Endothelial cell of umbilical vein (primary cell): ENCODE results near the gene ZFR.

Experiments
- EZH2 ChIP-seq: IDR thresholded peaks from 2 replicates; pipeline ENCODE4 v1.6.1; 2012; ENCODE audit warnings: borderline replicate concordance, low read depth, mild to moderate bottlenecking, moderate library complexity, low read length, inconsistent platforms; ENCODE audit not compliant: severe bottlenecking
- FOS ChIP-seq: IDR thresholded peaks from 2 replicates; pipeline ENCODE4 v1.6.1; 2011; ENCODE audit warnings: mild to moderate bottlenecking, low read length, moderate library complexity, borderline replicate concordance; ENCODE audit not compliant: insufficient read depth
- GATA2 ChIP-seq: IDR thresholded peaks from 2 replicates; pipeline ENCODE4 v1.7.0; 2011; ENCODE audit warnings: low read depth, mild to moderate bottlenecking, moderate library complexity, mixed read lengths, low read length; ENCODE audit not compliant: insufficient read length, insufficient read depth
- JUN ChIP-seq: IDR thresholded peaks from 2 replicates; pipeline ENCODE4 v1.6.1; 2011; ENCODE audit warnings: borderline replicate concordance, low read depth; ENCODE audit not compliant: insufficient read length, insufficient read depth
- MYC ChIP-seq: IDR thresholded peaks from one replicate; pipeline ENCODE4 v1.6.1; 2011; ENCODE audit warnings: mild to moderate bottlenecking, low read depth, low read length
- POLR2A ChIP-seq: IDR thresholded peaks from 2 replicates; pipeline ENCODE4 v1.6.1; 2012; ENCODE audit warnings: low read depth, mild to moderate bottlenecking, control low read depth, low read length
- POLR2AphosphoS5 ChIP-seq: IDR thresholded peaks from 2 replicates; pipeline ENCODE4 v1.6.1; 2012; ENCODE audit warnings: low read depth, mild to moderate bottlenecking, control low read depth, low read length, moderate library complexity; ENCODE audit not compliant: insufficient read depth
- TF ChIP-seq, protein P1 (sequence below), 2 donors: IDR thresholded peaks; 1 replicate in 1 of 2; 2 replicates in 1 of 2; pipeline ENCODE4 v1.5.1; 2011; ENCODE audit warnings: low read length in 2 of 2, mild to moderate bottlenecking in 2 of 2, moderate library complexity in 2 of 2, control low read depth in 1 of 2, inconsistent platforms in 1 of 2, low read depth in 1 of 2; ENCODE audit not compliant: insufficient read depth in 1 of 2; ENCODE audit errors: extremely low read depth in 1 of 2
- TF ChIP-seq, protein P2 (sequence below): IDR thresholded peaks from 2 replicates; pipeline ENCODE4 v1.6.1; 2011; ENCODE audit not compliant: insufficient read depth, insufficient read length

DNA sequence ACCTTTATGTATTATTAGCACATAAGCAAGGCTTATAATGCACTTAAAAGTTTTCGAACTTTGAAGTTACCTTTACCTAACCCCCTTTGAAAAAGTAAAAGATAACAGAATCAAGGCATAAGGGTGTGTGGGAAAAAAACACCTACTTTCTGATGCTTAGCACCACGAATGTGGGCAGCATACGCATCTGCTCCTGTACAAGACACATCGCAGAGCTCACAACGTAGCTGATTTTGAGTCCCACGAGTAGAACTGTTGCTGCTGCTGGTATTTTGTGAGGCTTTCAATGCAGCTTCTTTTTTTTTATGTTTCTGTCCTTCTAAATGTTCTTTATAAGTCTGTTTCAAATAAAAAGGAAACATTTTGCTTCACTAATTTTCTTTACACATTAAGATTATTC is 40.8 kb downstream of the ZFR start:
- TF ChIP-seq, protein P1, sequence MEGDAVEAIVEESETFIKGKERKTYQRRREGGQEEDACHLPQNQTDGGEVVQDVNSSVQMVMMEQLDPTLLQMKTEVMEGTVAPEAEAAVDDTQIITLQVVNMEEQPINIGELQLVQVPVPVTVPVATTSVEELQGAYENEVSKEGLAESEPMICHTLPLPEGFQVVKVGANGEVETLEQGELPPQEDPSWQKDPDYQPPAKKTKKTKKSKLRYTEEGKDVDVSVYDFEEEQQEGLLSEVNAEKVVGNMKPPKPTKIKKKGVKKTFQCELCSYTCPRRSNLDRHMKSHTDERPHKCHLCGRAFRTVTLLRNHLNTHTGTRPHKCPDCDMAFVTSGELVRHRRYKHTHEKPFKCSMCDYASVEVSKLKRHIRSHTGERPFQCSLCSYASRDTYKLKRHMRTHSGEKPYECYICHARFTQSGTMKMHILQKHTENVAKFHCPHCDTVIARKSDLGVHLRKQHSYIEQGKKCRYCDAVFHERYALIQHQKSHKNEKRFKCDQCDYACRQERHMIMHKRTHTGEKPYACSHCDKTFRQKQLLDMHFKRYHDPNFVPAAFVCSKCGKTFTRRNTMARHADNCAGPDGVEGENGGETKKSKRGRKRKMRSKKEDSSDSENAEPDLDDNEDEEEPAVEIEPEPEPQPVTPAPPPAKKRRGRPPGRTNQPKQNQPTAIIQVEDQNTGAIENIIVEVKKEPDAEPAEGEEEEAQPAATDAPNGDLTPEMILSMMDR (IDR thresholded peaks at IDR 0.05; ENCODE audit: extremely low read depth in 1 of 2, insufficient read depth in 1 of 2, low read depth in 1 of 2, low read length in 2 of 2) = no peak
- TF ChIP-seq MYC (no peak), POLR2AphosphoS5 (no peak), EZH2 (no peak), JUN (no peak), POLR2A (no peak), GATA2 (no peak), FOS (no peak)
- TF ChIP-seq, protein P2, sequence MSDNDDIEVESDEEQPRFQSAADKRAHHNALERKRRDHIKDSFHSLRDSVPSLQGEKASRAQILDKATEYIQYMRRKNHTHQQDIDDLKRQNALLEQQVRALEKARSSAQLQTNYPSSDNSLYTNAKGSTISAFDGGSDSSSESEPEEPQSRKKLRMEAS = no peak
